ENCODE data around the gene NT5C2.

GRCh38 chr10:103117247-103117646 is 75.8 kb downstream of the NT5C2 start:
- no peak for TF ChIP-seq POLR2A (IDR thresholded peaks at IDR 0.05)
- TF ChIP-seq, protein P1, sequence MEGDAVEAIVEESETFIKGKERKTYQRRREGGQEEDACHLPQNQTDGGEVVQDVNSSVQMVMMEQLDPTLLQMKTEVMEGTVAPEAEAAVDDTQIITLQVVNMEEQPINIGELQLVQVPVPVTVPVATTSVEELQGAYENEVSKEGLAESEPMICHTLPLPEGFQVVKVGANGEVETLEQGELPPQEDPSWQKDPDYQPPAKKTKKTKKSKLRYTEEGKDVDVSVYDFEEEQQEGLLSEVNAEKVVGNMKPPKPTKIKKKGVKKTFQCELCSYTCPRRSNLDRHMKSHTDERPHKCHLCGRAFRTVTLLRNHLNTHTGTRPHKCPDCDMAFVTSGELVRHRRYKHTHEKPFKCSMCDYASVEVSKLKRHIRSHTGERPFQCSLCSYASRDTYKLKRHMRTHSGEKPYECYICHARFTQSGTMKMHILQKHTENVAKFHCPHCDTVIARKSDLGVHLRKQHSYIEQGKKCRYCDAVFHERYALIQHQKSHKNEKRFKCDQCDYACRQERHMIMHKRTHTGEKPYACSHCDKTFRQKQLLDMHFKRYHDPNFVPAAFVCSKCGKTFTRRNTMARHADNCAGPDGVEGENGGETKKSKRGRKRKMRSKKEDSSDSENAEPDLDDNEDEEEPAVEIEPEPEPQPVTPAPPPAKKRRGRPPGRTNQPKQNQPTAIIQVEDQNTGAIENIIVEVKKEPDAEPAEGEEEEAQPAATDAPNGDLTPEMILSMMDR (IDR thresholded peaks at IDR 0.05 in 8 of 11, conservative IDR thresholded peaks at IDR 0.05 in 3 of 11) = no peak
- TF ChIP-seq POLR2AphosphoS5 (IDR thresholded peaks at IDR 0.05) = no peak
